Measurements from ENCODE around the gene ATP10B.
A peak's percentile ranks its signal among the peaks of the same experiment; 100 is the strongest.

Gene ATP10B

DNA sequence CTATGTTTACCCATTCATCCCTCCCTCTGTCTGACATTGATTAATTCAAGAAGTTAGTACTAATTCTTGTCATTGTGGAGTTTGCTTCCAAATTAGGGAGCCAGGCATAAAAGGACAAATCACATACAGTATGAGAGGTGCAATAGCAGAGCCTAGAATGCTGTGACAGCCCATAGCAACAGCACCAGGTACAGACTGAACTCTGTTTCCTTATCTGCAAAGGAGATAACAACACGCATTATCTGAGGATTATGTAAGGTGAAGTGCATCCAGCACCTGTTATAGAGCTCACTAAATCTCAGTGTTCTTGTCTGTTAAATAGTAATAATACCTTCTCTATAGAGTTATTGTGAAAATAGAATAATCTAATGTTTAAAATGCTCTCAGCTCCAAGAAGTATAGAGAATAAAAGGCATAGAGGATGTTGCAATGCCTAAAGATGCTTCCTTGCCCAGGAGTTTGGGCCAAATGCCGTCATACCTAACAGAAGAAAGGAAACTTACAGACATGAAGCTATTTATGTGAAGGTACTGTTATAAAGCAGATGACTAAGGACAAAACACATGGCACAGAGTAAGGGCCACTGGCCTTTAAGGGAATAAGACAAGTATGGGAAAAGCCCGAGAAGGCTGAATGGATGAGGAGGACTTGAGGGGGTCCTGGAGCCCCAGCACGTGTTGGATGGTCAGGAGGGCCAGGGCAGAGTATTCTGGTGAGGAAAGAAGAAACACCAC lies 214.5 kb downstream of the ATP10B start:
- no peak for DNase-seq (ENCODE audit: low spot score)

DNA sequence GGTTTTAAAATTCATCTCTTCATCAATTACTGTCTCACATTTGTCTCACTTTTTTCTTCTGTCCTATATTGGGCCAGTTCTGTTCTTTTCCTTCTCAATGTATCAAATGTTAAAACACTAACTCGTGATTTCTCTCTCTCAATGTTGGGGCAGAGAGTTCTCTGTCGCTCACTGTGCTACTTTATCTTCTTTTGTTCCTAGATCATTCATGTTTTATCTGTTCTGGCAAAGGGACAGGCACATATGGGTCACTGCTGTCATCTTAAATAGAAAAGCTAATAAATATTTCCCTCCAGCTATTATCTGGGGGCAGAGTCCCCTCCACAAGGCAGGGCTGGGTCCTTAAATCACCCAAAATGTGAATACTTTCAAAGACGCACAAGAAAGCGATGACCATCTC lies 216.3 kb downstream of the ATP10B start:
- no peak for DNase-seq (ENCODE audit: low spot score)

GRCh38 chr5:160635046-160635445 lies 217.0 kb downstream of the ATP10B start:
- DNase-seq (ENCODE audit: low spot score) = no peak

DNA sequence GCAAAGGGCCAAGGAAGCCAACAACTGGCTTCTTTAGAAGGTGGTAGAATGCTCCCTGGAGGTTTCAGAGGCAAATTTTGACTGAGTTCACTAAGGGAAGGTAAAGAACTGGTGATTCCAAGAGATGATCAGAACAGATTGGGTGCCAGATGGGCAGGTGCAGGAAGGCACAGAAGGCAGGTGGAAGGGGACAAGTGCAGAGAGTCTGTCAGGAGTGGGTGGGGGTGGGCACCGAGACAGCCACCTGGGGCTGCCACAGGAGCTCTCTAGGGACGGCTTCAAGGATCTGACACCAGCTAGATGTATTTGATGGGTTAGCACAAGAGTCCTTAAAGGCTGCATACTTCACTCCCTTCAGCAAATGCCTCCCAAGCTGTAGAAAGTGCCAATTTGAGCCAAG lies 223.0 kb downstream of the ATP10B start:
- no peak for DNase-seq (ENCODE audit: low spot score)

GRCh38 chr5:160628619-160628968 lies 223.4 kb downstream of the ATP10B start:
- no peak for DNase-seq (ENCODE audit: low spot score)

DNA sequence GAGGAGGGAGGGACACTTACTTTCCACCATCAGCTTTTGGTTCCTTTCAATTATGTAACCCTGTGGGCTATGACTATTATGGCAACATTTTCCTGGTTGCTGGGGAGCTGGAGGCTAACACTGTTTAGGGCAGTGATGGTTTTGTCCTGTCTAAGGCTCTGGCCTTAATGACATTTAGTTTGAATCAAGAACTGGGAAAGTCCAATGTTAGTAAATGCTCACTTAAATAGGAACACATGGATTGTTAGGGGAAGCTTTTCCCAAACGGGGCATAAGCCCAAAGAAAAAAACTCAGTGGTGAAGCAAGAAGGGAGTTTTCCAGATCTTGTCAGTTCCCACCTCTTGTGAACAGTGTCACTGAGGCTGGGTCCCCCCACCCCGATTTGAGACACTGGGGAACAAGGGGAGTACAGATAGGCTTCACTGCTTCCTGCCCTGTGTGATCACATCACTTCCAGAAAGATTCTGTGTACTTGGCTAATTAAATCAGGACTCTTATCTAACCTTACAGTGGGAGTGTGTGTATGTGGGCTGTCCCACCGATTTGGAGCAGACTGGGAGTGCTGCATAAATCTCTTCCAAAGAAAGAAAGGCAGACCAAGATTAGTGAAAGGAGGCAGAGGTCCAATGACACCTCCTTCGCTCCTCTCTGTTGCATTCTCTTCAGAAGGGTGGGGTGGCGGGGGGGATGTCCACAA lies 223.9 kb downstream of the ATP10B start:
- no peak for DNase-seq (ENCODE audit: low spot score)

GRCh38 chr5:160626322-160626721 lies 225.7 kb downstream of the ATP10B start:
- DNase-seq (ENCODE audit: low spot score) = no peak

DNA sequence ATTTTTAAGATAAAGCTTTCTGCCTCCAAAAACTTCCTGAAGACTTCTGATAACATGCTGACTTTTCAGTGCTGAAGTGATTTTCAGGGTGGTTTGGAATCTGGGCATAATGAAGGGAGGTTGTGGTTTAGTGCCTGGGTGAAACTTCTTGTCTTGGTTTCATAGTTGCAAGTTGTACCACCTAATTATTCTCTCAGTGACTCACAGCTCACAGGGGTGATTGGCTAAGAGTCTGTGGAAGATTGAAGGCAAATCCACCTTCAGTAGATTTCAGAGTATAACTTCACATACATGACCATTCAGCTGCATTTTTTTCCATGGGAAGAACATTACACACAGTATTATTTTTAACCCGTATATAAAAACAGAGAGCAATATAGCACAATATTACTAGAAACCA lies 230.5 kb downstream of the ATP10B start:
- DNase-seq (ENCODE audit: low spot score) = no peak

DNA sequence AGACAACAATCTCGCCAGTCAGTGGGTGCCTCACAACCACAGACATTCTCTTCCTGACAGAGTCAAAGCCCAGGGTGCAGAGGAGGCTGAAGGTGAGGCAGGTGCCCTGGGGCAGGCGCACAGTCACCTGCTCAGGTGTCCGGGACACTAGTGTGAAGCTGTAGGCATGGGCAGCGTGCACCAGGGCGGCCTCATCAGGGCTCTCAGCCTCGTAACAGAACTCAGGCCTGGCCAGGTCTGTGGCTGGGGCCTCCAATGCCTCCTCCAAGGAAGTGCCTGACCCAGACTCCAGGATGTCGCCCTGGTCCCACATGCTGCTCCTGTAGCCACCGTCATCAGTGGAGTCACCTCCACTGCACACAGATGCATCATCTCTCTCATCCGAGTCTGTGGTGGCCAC lies 231.6 kb downstream of the ATP10B start:
- DNase-seq (ENCODE audit: low spot score) = no peak

DNA sequence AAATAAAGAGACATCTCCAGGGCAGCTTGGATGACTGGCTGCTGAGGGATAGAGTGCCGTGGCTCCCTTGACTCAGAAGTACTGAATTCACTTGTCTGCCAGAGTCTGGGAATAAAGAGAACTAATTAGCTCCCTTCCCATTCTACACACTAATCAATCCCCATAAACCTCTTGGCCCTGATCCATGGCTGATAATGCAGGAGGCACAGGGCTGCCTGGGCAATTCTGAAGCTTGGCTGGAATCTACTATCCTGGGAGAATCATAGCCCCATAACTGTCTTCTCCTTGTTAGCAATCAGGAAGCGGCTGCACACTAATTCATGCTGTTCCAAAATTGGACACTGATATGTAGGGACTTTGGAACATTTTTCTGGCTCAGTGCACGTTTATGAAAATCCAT lies 232.6 kb downstream of the ATP10B start:
- no peak for DNase-seq (ENCODE audit: low spot score)

GRCh38 chr5:160618286-160618685 lies 233.7 kb downstream of the ATP10B start:
- no peak for DNase-seq (ENCODE audit: low spot score)

DNA sequence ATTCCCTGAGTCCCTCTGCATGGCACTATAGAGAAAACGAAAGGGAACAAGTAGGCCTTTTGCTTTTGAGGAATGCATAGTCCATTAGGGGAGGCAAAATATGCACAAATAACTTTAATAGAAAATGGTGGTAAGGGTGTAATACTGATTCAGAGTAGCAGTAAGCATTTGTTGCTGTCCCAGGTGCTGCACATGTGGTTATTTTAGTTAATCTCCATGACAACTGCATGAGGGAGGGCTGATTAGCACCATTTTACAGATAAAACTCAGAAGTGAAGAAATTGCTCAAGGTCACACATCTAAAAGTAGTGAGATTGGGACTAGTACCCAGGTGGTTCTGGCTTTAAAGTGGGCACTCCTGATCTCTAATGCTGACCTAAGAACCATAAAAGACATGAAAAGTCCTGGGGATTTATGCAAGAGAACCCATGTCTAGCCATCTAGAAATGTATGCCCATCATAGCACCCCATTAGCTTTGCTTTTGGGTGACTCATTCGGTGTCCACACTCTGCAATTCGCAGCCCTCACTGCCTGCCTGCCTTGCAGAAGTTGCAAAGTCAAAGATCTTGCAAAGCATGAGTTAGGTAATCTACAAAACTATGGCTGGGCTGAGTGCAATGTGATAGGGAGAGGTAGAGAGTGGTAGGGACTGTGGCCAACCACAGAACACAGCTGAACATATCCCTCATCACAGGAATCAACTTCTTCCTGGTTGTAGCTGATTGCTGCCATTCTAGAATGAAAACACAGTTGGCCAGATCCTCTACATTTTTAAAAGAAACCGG lies 235.1 kb downstream of the ATP10B start:
- DNase-seq (ENCODE audit: low spot score) = no peak

- DNase-seq (ENCODE audit: low spot score) = no peak
Observed at GRCh38 chr5:160614136-160614535, 237.9 kb downstream of the ATP10B start.

GRCh38 chr5:160605266-160605665 lies 246.7 kb downstream of the ATP10B start:
- no peak for DNase-seq (ENCODE audit: low spot score)

DNA sequence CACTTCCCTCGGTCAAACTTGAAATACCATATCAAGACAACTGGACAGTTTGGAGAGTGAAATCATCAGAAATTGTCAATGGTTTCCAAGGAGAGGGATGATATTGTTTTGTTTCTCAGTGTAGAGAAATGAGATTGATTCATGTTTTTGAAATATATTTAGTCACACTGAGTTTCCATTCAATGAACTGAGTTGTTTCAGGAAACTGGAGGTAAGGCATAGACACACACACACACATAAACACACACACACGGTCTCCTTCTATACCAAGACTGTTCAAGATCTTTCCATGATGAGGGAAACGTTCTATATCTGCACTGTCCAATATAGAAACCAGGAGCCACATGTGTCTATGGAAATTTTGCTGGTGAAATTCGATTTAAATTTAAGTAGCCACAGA lies 247.5 kb downstream of the ATP10B start:
- no peak for DNase-seq (ENCODE audit: low spot score)

DNA sequence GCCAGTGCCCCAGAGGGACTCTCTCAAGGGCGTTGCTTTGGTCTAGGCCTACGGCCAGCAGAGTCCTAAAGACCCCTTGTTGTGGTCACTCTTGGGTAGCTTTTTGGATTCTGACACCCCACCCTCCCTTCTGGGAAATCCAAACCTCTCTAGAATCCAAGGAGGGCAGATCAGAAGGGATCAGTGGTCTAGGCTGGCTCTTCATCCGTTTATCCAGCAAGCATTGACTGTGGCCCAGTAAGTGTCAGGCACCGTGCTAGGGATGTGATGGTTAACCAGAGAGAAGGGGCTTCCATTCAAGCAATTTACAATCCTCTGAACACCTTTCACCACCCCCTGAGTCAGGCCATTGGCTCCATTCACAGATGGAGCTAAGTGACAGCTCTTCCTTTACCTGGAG lies 249.3 kb downstream of the ATP10B start:
- no peak for DNase-seq (ENCODE audit: low spot score)

- DNase-seq (ENCODE audit: low spot score) = no peak
Observed at GRCh38 chr5:160601046-160601445, 251.0 kb downstream of the ATP10B start.

DNA sequence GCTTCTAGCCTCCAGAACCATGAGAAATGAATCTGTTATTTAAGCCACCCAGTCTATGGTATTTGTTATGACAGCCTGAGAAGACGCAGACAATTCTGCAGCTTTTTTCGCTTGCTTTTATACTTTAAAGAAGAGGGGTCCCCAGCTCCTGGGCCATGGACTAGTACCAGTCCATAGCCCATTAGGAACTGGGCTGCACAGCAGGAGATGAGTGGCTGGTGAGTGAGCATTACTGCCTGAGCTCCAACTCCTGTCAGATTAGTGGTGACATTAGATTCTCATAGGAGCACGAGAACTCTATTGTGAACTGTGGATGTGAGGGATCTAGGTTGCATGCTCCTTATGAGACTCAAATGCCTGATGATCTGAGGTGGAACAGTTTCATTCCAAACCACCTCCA lies 278.7 kb downstream of the ATP10B start:
- no peak for DNase-seq (ENCODE audit: low spot score)

DNA sequence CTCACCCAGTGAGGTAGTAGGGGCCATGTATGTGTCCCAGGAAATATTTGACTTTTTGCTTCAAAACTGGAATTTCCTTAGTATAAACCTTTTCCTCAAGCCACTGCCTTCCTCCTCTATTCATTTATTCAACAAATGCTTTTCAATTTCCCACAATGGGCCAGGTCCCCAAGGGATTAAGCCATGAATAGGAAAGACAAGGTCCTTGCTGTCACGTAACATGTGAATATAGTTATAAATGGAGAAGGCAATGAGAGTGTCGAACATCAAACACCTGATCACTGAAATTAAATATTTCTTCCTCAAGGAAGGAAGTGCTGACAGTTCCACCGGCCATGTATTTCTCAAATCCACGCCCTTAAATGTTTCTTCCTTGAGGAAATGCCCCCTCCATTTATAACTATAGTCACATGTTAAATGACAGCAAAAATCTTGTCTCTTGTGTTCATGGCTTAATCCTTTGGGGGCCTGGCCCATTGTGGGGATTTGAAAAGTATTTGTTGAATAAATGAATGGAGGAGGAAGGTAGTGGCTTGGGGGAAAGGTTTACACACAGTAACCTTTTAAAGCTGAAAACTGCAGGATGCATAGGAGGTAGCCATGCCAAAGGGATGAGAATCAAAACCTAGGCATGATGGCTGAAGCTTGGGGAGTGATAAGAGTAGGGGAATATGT lies 284.8 kb downstream of the ATP10B start:
- no peak for DNase-seq (ENCODE audit: low spot score)

DNA sequence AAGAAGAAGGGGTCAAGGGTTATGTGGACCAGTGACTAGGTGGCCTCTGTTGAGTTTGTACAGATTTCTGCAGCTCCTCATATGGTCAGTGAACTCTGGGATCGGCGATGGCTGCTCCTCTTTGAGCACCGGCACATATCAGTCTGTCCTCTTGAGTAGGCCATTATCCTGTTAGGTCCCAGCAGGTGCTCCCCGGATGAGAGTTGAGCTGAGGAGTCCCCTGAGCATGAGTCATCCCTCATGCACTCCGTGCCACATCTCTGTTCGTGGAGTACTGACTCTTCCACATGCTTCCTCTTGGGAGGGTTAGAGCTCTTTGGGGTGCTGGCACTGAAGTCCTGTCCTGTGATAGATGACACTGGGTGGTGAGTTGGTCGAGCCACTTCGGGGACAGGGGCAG lies 286.6 kb downstream of the ATP10B start:
- no peak for DNase-seq (ENCODE audit: low spot score)

DNA sequence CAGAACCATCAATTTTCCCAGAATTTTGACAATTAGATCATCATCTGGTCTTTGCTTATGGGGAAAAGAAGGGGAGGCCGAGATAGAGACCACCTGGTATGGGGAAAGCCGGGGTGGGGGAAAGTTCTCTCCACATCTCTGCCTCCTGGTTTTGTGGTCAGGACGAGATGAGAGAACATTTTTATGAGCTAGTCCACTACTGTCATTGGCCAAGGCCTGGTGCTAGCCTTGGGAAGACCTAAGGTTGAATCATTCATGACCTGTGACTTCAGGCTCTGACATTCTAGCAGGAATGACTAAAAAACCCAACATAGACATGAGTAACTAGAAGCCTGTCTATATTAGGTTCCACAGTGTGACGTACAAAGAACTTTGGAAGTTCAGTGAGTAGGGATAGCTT lies 295.2 kb downstream of the ATP10B start:
- no peak for DNase-seq (ENCODE audit: low spot score)

GRCh38 chr5:160555971-160556631 lies 295.9 kb downstream of the ATP10B start:
- DNase-seq (ENCODE audit: low spot score) = peak; percentile 6
